GM19043 (cell line): ENCODE measurements around the gene ACOX1.

Source experiments
- ATAC-seq: cut with Tn5 transposase; IDR thresholded peaks from one replicate; pipeline ENCODE4 v1.9.1; 2021; ENCODE audit warnings: low read depth; ENCODE audit not compliant: unreplicated experiment

The ACOX1 gene

DNA sequence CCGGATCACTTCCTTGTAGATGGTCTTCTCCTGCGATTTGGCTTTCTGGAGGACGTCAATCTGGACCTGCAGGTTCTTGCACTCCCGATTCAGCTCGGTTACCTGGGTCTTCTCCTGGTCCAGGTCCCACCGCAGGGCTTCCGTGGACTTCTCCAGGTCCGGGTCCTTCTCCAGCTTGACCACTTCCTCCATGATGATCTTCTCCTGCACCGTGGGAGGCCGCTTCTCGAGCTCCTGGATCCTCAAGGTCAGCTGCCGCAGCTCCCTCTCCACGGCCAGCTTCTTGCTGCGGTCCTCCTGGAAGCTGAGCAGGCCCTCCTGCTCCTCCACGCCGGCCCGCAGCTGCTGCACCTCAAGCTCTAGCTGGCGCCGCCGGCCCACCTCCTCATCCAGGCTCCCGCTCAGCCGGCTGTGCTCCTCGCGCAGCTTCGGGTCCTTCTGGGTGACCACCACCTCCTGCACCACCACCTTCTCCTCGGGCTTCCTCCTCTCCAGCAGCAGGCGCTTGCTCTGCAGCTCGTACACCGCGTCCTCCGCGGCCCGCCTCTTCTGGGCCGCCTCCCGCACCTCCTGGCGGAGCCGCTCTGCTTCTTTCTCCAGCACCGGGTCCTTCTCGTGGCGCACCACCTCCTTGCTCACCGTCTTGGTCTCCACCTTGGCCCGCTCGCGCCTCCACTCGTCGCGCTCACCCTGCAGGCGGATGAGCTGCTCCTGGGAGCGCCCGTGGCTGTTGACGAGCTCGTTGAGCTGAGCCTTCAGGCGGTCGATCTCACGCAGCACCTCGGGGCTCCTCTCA, 29.9 kb upstream of the ACOX1 start:
- ATAC-seq, result no peak

DNA sequence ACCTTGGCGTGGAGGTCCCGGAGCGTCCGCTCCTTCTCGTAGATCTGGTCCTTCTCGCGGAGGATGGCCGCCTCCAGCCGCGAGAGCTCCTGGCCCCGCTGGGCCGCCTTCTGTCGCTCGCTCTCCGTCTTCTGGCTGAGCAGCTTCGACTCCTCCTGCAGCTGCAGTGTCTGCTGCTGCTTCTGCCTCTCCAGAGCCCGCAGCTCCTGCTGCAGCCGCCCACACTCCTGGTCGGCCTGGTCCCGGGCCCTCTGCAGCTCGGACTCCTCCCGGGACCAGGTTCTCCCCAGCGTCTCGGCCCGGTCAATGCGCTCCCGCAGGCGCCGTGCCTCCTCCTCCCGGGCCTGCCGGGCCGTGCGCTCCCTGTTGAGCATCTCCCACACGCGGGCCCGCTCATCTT, 29.2 kb upstream of the ACOX1 start:
- ATAC-seq, result no peak

DNA sequence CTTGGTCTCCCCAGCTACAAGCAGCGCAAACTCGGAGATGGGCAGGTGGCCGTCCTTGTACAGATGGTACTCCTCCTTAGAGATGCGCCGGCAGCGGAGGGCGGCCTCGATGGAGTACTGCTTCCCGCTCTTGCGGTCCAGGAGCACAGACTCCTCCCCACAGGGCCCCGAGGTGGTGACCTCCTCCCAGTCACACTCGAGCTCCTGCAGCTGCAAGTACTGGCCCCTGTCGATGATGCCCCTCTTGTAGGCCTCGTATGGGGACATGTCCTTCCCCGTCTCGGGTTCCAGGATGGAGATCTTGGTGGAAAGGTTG, 28.8 kb upstream of the ACOX1 start:
- no peak for ATAC-seq

DNA sequence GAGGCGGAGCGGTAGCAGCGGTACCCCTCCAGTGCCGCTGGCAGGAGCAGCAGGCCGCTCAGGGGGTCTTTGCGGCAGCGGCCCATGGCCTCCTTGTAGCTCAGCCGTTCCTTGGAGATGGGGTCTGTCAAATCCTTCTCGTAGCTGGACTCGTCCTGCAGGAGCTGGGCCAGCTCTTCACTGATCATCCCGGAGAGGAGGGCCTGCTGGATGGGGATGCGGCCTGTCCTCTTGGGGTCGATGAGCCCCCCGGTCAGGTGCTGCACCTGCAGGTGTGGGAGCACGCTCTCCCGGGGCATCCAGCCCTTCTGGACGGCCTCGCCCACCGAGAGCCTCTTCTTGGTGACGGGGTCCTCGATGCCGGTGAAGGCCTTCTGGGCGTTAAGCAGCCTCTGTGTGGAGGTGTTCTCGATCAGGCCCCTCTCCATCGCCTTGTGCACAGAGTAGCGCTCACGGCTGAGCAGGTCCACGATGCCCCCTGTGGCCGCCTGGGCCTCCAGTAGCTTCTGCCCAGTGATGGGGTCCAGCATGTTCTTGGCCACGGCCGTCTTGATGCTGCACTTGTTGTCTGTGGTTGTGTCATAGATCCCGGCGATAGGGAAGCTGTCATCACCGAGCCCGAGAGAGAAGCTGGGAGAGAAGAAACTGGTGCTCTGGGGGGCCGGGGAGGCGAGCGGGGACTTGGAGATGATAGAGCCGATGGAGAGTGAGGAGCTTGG, 28.3 kb upstream of the ACOX1 start:
- ATAC-seq, result no peak

DNA sequence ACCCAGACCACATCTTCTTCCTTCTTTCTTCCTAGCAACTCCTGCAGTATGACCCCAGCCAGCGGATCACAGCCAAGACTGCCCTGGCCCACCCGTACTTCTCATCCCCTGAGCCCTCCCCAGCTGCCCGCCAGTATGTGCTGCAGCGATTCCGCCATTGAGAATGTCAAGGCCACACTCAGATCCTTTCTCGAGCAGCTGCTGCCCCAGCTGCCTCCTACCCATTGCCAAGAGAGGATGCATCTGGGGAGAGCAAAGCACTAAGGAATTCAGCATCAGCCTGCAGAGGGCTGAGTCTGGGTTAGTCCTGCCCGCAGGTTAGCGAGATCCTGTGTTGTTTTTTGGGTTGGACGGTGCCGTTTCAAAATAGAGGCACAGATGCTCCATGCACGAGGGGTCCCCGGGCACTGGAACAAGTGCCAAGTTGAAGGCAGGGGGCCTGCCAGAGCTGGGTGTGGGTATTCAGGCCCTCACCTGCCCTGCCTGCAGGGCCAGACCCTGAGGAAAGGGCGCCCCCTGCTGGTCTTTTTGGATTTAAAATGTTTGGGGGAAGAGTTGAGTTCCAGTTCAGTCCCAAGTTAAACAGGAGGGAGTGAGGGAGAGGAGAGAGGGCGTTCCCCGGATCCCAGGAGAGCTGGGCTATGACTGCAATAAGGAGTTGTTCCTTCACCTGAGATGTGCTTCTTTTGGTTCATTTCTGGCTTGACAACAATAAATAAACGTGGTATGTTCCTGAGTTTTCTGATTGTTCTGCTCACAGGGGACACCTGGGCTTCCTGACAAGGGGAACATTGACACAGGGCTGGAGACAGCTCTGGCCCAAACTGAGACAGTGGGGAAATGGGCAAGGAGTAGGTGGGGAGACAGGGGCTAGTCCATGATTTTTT, 26.5 kb upstream of the ACOX1 start:
- no peak for ATAC-seq

DNA sequence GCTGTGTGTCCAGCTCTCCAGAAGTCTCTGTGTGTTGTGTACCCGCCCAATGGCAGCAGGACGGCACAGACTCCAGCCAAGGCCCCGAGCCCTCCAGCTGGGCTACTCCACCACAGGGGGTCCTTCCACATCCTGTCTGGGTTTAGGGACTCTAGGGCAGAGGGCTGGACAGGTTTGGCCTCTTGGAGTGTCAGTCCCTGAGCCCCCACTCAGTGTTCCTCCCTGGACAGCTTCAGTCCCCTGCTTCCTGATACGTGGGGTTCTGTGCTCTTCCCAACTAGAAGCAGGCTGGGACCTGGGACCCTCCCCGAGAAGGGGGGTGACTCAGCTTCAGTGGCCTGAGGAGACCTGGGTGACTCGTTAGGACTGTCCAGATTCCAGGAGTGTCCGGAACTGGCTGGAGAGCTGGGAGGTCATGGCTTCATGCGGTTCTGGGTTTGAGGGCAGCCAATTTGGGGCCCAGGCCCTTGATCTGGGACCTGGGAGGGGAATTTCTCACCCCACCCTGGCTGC, 25.8 kb upstream of the ACOX1 start:
- no peak for ATAC-seq

DNA sequence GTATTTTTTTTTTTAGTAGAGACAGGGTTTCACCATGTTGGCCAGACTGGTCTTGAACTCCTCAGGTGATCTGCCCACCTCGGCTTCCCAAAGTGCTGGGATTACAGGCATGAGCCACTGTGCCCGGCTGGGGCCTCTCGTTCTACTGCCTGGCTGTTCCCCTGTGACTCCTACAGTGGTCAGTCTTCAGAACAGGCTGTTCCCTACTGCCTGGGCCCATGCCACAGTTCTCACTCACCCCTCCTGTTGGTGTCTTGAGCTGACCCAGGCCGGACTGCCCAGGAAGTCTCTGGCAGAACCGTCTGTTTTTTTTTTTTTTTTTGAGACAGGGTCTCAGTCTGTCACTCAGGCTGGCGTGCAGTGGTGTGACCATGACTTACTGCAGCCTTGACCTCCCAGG, 24.9 kb upstream of the ACOX1 start:
- ATAC-seq, result no peak

DNA sequence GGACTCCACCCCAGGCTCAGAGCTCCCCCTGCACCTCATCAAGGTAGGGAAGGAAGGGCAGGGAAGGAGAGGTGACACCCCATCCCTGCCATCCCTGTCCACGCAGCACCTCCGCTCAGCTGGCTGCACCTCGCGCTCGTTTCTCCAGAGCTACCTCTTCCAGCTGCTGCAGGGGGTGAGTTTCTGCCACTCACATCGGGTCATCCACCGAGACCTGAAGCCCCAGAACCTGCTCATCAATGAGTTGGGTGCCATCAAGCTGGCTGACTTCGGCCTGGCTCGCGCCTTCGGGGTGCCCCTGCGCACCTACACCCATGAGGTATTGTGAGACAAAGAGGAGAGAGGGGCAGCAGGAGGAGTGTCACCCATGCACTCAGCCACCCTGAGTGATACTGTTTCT, 23.1 kb upstream of the ACOX1 start:
- no peak for ATAC-seq

DNA sequence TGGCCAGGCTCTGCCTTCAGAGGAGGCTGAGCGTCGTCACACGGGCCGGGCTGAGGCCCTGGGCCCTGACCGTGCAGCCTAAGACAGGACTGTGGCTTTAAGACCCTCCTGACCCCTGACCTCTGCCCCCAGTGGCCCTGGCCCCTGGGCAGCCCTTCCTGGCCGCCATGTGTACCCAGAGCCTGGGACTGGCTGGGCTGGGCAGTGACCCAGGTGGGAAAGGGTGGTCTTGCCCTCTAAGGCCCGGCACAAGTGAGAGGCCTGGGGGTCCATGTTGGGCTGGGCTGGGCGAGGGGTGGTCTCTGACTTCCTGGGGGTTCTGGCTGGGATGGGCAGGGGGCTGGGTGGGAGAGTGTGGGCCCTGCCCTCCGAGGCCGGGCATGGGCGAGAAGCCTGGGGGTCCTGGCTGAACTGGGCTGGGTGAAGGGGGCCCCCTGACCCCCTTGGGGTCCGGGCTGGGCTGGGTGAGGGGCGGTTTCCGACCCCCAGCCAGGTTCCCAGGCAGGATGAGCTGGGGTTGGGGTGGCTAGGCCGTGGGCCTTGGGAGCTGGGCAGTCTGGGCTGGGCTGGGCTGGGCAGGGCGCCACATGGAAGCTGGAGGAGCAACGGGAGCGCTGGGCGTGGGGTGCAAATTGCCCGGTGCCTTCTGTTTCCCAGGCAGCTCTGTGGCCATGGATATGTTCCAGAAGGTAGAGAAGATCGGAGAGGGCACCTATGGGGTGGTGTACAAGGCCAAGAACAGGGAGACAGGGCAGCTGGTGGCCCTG, 22.0 kb upstream of the ACOX1 start, which contains the start of gene CDK3:
Gene CDK3, plus strand, starts transcription at position 101 of the 767 bp plus-strand sequence. Its CDS starts 571 bp downstream, at position 672.
- no peak for ATAC-seq

DNA sequence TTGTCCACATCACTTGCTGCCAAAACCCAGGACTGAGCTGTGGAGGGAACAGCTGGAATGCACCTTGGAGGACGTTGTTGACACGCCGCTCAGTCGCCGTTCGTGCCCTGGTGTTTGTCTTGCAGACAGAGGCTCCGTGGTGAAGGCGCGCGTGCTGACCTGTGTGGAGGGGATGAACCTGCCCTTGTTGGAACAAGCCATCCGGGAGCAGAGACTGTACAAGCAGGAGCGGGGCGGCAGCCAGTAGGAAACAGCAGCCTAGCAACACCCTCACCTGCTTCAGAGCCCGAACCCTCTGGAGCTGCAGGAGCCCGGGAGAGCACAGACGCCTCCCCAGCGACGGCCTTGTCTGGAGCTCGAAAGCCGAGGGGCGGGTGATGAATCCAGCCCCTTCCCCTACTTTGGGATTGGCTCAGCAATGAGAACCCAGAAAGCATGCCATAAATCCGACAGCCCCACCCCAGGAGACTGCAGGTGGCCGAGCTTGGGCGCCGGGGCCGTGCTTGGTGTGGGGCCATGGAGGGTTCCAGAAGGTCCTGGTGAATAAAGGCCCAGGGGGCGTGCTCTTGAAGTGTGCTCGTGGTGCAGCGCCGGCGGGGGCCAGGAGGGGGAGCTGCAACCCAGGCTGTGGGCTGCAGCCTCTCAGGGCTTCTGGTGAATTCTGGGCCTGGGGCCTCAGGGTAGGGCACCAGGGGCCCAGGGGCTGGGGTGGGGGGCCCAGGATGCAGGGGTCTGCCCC, 21.2 kb upstream of the ACOX1 start:
- no peak for ATAC-seq

DNA sequence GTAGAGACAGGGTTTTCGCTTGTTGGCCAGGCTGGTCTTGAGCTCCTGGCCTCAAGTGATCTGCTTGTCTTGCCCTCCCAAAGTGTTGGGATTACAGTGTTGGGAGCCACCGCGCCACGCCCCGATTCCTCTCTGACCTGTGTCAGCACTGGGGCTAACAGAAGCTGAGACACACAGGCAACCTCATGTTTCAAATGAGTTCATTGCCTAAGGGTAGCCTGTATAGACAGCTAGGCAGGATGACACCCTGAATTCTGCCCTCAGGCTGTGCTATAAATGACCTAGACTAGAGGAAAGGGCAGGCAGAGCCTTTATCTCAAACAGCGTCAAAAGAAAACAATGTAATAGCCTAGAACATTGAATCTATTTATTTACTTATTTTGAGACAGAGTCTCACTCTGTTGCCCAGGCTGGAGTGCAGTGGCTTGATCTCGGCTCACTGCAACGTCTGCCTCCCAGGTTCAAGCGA, 19.4 kb upstream of the ACOX1 start:
- no peak for ATAC-seq

DNA sequence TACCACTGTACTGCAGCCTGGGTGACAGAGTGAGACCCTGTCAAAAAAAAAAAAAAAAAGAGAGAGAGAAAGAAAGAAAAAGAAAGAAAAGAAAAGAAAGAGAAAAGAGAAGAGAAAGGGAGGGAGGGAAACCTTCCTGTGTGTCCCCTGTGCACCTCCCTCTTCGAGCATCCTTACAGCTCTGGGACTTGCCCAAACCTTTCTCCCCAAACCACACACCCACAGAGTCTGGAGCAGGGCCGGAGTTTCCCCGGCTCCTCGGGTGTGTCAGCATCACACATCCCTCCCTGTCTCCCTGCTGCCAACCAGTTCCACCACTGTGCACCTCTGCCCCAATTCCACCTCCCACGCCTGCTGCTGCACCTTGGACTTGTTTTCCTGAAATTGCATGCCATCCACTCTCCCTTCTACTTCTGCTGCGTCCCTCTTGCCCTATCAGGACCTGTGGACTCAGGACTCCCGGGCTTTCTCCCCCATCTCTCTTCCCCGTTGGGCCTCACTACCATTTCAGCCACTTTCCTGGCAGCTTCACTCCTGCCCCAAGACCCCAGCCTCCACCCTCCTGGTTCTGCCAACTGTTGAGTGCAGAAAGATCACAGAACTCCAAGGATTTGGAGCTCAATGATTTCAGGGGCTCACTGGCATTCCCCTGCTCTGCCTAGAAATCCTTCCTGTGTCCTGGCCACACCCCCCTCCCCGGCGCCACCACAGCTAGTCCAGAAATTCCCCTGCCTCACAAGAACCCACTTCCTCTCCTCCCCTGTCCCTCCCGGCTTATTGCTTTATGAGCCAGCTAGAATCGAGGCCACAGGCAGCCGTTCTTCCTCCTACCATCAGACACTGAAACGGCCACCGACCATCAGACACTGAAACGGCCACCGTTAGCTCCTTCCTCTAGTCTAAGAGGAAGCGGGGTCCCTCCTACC, 18.0 kb upstream of the ACOX1 start:
- ATAC-seq, result no peak

DNA sequence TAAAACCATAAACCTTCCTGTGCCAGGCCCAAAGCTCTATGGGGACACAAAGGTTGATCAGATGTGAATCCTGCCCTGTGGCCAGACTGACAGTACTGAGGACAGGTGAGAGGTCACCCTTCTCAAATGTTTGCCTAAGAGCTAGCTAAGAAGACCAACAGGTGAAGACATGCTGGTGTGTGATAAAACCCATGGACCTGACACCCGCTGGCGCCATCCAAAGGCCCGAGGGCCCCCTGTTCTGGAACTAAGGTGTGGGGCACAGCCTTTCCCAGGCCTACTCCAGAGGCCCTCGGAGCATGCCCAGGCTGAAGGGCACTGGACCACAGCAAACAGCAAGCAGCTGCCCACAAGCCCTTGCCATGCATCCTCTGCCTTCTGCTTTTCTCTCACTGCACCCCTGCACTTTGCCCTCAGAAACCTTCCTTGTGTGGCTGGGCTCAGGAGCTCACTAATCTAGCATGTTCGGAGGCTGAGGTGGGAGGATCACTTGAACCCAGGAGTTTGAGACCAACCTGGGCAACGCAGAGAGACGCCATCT, 16.5 kb upstream of the ACOX1 start:
- no peak for ATAC-seq

DNA sequence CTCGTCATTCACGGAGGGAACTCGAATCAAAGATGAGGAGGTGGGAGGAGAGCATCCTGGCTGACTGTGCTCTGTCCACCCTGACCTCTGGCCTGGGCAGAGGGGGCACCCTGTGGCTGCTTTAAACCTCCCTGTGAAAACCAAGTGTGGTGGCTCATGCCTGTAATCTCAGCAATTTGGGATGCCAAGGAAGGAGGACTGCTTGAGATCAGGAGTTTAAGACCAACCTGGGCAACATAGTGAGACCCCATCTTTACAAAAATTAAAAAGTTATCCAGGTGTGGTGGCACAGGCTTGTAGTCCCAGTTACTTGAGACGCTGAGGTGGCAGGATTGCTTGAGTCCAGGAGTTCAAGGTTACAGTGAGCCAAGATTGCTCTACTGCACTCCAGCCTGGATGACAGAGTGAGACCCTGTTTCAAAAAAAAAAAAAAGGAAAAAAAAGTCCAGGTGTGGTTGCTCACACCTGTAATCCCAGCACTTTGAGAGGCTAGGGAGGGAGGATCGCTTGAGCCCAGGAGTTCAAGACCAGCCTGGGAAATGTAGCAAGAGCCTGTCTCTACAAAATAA, 15.9 kb upstream of the ACOX1 start:
- no peak for ATAC-seq

DNA sequence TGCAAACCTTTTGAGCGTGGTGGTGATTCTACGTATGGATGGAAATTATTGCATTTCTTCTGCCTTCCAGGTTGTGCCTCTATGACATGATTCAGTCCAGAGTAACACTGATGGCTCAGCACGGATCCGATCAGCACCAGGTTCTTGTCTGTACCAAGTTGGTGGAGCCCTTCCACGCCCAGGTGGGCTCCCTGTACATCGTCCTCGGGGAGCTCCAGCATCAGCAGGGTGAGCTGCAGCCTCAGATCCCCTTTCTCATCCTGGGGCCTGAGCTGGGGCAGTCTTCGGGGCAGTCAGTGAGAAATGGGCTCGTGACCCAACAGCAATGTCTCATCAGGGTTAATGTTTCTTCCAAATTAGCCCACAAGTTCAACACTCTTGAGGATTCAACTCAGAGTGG, 12.4 kb upstream of the ACOX1 start:
- no peak for ATAC-seq

DNA sequence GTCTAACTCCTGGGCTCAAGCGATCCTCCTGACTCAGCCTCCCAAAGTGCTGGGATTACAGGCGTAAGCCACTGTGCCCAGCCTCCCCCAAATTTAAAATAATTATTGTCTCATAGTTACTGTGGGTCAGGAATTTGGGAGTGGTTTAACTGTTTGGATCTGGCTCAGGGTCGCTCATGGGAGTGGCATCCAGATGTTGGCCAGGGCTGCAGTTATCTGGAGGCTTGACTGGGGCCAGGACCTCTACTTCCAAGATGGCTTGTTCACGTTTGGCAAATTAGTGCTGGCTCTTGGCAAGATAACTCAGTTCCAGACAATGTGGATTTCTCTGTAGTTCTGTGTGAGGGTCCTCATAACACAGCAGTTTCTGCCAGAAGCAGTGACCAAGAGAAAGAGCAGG, 8.1 kb upstream of the ACOX1 start:
- no peak for ATAC-seq

DNA sequence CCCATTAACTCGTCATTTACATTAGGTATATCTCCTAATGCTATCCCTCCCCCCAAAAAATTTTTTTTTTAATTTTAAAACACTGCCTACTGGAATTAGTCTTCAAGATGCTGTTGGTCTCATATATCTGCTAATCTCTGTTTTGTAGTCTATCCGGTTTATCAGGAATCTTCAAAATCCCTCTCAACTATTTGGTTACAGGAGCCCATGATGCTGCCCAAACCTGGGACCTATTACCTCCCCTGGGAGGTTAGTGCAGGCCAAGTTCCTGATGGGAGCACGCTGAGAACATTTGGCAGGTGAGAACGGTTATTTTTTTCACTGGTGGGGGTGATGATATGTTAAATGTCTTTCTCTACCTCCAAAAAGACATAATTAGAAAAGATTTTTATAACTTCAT, 7.0 kb upstream of the ACOX1 start:
- ATAC-seq, result no peak
